ENCODE measurements around the gene PPP1R3C.

Gene PPP1R3C

DNA sequence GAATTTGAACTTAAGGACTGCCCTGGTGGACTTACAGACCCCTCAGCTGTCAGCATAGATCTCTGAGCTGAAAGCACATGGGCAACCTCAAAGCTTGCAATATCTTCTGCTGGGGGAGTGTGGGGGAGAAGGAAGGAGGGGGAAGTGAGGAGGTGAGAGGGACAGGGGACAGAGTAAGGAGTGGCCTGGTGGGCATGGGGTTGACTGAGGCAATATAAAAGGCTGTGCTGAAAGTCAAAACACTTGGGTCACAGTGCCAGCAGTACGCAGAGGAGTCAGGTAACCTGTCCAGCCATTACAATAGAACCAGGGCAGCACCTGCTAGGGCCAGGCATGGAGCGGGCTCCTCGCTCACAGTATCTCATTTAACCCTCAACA is 43.2 kb downstream of the PPP1R3C start:
- in situ Hi-C loops (cut with HindIII; ENCODE audit: low sequenced_read_pairs) = no loop called here
- peak; percentile 17 for DNase-seq (ENCODE audit: low read depth, low spot score)
- TF ChIP-seq, protein P1, sequence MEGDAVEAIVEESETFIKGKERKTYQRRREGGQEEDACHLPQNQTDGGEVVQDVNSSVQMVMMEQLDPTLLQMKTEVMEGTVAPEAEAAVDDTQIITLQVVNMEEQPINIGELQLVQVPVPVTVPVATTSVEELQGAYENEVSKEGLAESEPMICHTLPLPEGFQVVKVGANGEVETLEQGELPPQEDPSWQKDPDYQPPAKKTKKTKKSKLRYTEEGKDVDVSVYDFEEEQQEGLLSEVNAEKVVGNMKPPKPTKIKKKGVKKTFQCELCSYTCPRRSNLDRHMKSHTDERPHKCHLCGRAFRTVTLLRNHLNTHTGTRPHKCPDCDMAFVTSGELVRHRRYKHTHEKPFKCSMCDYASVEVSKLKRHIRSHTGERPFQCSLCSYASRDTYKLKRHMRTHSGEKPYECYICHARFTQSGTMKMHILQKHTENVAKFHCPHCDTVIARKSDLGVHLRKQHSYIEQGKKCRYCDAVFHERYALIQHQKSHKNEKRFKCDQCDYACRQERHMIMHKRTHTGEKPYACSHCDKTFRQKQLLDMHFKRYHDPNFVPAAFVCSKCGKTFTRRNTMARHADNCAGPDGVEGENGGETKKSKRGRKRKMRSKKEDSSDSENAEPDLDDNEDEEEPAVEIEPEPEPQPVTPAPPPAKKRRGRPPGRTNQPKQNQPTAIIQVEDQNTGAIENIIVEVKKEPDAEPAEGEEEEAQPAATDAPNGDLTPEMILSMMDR (IDR thresholded peaks at IDR 0.05; ENCODE audit: low read depth, low read length) = no peak
- no peak overlapping the region for H3K4me3 ChIP-seq (ENCODE audit: low read depth, low read length)

DNA sequence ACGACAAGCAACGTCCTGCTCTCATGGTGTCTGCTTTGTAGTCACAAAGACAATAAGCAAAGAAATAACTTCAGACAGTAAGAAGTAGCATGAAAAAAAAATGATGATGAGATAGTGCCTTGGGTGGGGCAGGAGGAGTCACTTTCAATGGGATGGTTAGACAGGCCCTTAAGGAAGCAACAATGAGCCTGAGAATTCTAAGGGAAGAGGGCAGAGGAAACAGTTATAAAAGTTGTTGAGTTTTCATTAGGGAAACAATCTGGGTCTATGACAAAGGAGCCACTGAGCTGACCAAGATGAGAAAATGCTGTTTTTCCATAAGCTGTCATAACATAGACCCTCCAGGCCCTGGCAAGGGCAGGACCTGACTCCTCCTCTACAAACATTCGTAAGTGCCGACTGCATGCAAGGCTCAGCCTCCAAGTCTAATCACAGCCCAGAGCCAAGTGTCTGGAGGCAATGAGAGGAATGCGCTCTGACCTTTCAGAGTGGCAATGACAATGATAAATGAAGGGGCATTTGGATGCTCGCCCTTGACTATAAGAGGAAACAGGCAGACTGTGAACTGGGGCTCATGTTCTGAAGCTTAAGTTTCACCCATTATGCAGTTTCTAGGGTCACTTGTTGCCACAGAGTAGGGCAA is 43.7 kb downstream of the PPP1R3C start:
- in situ Hi-C loops (cut with HindIII; ENCODE audit: low sequenced_read_pairs) = no loop called here
- DNase-seq (ENCODE audit: low read depth, low spot score) = peak; percentile 65
- no peak overlapping the region for H3K4me3 ChIP-seq (ENCODE audit: low read depth, low read length)
- TF ChIP-seq, protein P1 (IDR thresholded peaks at IDR 0.05; ENCODE audit: low read depth, low read length) = no peak

DNA sequence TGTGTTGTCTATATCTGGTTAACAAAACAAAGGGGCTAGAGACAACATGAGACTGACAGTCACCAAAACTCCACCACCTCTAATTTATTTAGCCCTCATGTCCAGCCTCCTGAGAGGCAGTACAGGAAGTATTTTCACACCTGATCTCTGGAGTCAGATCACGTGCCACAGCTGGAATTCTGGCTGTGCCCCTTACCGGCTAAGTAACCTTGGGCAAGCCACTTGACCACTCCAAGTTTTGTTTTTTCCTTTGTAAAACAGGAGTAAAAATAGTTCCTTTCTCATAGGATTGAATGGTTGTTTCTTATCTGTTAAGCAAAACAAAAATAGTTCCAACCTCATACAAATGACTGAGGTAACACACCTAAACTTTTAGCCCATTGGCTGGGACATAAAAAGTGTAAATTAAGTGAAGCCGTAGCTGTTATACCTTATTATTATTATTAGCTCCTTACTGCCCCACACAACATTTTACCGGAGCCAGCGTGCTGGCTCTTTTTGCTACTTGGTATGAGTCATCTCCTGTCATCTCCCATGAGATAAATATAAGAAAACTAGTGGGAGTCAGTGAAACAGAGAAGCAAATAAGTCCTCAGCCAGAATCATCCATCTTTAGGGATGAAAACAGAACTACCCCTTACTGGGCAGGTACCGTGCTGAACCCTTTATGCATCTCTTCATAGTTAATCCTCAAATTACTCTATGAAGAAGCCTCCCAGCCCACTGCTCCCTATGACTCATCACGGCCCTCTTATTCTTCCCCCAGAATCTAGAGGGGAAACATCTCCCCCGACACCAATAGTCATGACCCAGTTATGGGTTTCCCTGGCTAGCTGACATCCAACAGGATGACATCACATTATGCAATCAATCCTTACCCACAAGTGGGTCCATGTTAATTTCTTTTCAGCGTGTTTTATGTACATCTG is 44.9 kb downstream of the PPP1R3C start:
- in situ Hi-C loops (cut with HindIII; ENCODE audit: low sequenced_read_pairs) = no loop called here
- H3K4me3 ChIP-seq (ENCODE audit: low read depth, low read length) = no peak overlapping the region
- TF ChIP-seq, protein P1 (IDR thresholded peaks at IDR 0.05; ENCODE audit: low read depth, low read length) = no peak
- DNase-seq (ENCODE audit: low read depth, low spot score) = peak; percentile 81

DNA sequence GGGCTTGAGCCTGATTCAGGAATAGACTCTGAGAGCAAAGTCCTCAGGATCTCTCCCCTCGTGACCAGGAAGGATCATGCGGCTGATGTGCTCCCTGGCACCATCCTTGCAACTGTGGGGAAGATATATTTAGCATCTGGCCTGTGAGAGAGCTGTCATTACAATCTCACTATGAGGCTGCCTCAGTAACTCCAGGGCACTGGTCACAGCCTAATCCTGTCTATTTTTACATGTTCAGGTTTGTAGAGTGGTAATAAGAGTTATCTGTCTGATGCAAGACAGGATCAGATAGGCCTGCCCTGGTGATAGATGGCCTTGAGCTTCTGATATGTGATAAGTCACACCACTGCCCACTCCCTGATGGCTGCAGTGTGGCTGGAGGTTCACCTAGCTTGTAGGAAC is 50.7 kb downstream of the PPP1R3C start:
- no peak overlapping the region for H3K4me3 ChIP-seq (ENCODE audit: low read depth, low read length)
- no peak for DNase-seq (ENCODE audit: low read depth, low spot score)

DNA sequence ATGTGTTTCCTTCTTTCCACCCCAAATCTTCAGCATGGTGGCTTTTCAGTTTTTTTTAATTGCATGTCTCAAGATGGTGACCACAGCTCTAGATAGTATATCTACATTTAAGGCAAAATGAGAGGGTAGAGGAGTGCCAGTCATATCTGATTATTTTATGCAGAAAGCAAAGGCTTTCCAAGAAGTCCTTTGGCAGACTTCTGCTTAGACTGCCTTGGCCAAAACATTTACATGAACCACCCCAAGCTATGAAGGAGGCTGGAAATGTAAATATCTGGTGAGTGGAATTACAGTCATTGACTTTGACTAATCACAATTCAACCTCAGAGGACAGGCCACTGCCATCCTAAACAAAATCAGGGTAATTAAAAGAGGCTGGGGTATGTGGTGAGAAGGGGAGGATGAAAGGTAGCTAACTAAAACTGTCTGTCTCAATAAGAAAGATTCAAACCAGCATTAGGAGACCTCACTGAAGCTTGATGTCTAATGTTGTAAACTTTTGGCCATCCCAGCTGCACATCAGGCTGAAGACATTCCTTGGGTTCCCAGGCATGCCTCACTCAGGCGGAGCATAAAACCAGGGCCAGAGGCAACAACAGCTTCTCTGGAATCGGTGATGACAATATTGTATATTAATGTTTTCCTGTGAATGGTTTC is 53.4 kb downstream of the PPP1R3C start:
- in situ Hi-C loops (cut with HindIII; ENCODE audit: low sequenced_read_pairs) = no loop called here
- TF ChIP-seq, protein P1 (IDR thresholded peaks at IDR 0.05; ENCODE audit: low read depth, low read length) = no peak
- no peak for DNase-seq (ENCODE audit: low read depth, low spot score)
- no peak overlapping the region for H3K4me3 ChIP-seq (ENCODE audit: low read depth, low read length)

More for the DNA sequence above, 50.7 kb downstream of the PPP1R3C start:
- TF ChIP-seq, protein P1 (IDR thresholded peaks at IDR 0.05; ENCODE audit: low read depth, low read length) = no peak
- in situ Hi-C loops (cut with HindIII; ENCODE audit: low sequenced_read_pairs) = no loop called here

Data from astrocyte of the spinal cord (primary cell).